GM18526 (cell line): Measurements from ENCODE around the gene IRS1.

Experiments used
- POLR2A ChIP-seq: IDR thresholded peaks from 3 replicates; pipeline ENCODE4 v1.6.1; 2011; ENCODE audit not compliant: insufficient read length; ENCODE audit errors: extremely low read depth

Gene IRS1

DNA sequence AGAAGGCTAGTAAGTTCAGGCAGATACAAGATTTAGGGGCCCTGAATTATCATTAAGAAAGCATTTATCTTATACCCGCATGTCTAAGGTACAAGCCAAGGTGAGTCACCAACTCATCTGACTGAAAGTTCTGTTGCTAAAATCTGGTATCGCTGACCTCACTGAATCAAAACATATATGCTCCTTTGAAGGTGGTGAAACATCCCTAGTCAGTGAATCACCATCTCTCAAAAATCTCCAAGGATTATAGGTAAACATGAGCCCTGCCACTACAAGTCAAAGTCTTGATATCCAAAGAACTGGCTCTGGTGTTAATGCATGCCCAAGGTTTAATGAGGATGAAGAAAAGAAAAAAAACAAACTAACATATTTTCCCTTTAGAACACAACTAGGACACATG is 43.5 kb downstream of the IRS1 start:
- TF ChIP-seq POLR2A, result no peak

DNA sequence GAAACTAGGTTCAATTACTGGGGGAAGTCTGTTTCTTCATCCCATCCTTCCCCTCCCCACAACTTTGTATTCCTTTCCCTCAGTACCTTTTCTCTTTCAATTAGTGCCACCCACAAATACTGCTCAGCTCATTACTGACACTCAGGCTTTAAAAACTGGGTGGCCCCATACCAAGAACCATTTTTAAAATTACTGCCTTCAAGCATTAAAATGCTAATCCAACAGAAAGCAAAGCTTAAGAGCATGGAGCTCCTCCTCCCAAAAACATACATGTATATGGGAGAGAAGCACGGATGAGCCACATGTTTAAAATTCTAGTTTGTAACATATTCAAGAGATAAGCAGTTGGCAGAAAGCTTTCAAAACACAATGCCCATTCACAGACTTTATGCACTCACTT is 44.0 kb downstream of the IRS1 start:
- no peak for TF ChIP-seq POLR2A

DNA sequence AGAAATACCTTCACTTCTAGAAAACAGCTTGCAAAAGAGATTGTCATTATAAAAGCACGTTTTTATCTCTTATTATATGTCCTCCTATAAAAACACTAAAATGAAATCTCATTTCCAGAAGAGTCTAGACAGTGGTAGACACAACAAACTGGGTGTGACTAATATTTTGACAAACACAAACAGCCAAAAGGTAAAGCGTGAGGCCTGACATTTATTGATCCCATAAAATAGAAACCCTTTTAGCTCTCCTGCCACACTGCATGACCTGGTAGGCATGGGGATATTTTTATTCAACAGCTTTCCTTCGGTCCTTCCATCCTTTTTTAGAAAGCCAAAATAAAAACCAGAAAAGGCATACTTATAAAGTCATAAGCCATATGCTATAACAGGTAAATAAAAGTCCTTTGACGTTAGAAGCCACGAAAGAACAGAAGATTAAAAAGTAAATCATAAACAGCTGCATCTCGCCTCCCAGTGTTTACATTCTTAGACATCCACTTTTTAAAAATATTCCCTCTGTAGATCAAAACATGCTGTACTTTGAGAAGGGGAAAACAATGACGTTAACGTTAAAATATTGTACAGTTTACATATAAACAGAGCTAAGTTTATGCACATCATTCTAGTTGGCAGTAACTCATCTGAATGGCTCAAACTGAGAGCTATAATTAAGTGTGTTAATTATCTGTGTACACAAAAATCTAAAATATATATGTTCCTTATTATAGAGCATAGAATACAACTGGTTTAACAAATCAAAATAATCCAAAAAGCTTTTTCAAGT is 44.6 kb downstream of the IRS1 start:
- TF ChIP-seq POLR2A, result no peak

DNA sequence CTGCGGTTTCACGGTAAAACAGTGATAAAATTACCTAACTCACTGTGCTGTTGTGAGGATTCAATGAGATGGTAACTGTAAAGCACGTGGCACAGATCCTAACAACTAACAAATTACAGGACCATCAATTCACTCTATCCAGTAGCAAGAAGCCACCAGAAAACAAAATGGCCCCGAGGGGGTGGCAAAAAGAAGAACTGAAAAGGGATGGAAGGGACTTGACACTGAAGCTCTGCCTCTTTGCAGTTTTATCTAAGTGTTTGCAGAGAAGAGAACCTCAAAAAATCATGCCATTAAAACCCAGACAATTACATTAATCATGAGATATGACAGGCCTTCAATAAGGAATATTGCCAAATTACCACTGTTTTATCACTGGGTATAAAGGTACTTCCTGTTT is 46.7 kb downstream of the IRS1 start:
- TF ChIP-seq POLR2A, result no peak

DNA sequence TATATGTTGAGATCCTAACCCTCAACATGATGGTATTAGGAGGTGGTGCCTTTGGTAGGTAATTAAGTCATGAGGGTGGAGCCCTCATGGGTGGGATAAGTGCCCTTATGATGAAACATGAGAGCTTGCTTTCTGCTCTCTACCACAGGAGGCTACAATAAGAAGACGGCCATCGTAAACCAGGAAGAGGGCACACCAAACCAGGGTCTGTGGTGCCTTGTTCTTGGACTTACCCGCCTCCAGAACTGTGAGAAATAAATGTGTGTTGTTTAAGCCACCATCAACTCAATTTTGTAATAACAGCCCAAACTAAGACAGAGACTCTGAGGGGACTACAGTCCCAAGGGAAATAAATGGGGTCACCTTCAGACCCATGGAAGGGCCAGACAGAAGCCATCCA is 52.3 kb downstream of the IRS1 start:
- no peak for TF ChIP-seq POLR2A

DNA sequence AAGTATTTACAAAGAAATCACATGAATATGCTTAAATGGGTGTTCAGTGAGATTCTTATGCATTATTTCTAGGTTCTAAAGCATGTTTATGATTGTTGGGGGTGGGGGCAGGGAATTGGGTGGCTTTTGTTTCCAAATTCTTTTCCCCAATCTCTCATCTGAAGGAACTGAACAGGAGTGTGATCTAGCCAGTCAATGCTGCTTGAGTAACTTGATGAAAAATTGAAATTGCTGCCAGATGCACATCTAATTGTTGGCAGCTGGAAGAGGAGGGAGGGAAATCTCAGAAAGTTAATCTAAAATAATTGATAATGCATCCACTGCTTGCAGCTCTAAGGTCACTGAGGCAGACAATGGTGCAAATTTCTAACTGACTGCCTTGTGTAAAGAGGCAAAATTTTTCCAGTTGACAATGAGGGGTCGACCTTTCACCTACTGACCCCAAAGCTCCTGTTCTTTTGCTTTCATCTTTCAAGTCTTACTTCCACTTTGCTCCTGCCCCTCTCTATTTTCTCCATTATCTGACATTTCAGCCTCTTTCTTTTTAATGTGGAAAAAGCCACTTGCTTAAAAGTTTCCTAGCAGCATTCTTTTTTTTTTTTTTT is 53.3 kb downstream of the IRS1 start:
- no peak for TF ChIP-seq POLR2A

DNA sequence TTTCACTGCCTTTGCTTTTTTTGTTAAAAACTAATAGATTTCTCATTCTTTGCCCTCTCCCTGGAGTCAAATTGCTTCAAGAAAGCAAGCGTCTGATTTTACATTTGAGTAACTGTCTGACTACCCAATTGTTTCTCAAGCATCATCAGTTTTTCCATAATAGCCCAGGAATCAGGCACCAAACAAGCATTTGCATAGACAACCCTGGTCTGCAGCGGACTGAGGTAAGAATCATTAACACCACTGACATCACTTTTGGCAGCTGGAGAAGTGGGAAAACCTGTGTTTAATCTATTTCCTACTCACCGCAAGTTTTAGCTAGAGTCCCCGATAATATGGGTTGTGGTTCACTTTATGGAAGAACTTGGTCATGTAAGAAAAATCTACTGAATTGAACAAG is 55.7 kb downstream of the IRS1 start:
- no peak for TF ChIP-seq POLR2A

DNA sequence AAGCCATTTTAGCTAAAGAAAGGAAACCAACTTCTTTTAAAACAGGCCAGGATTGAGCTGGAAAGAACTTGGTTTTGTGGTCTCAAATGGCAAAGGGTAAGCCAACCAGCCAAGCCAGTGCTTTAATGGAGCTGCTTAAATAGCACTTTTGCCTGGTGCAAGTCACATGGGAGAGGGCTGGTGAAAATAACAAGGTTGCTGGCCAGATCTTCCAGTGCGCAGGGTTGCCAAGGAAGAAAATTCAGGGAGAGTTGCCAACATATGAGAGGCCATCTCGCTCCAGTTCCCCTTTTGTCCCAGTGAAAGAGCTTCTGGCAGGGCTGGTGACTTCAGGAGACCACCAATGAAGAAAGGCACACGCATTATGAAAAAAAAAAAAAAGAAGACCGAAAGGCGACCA is 57.3 kb downstream of the IRS1 start:
- TF ChIP-seq POLR2A, result no peak

DNA sequence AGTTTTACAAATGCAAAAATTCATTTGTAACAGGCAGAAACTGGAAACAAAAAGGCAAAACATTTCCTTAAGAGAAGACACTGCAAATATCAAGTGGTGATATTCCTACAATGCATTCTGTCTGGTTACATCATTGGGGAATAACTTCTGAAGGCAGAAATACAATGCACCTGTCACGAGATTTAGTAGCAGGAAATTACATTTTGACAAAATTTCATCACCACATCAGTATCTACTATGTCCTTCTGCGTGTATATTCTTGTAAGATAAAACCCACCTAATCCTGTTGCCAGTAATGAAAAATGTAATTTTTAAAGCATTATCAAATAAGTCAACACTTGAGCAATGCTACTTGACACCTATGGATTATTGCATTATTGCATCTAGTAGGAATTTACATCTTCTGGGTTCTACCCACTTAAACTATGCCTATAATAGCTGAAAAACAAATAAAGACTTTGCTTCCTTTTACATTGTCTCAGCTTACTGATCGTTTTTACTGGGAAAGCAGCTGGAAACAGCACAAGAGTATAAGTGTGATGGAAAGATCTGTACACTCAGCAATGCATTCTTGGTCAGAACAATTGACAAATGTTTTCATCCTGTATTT is 59.5 kb downstream of the IRS1 start:
- no peak for TF ChIP-seq POLR2A

DNA sequence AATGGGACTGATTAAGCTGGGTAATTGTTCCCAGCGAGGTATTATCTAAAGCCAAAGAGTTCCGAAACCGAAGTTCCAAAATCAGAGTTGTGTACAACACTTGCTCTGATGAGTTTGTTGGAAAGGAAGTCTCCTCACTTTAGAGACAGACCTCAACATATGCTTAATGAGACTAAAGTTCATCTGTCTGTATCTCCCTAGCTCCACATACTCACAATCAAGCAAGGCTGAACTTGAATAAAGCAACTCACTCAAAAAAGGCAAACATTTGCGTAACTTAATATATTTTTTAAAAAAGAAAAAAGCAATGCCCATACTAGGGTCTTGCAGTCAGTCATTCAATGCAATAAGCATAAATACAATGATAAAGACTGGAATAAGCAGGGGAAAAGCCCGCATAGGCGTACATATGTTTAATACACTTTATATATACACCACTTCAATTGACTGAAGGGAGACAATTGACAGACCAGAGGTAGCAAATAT is 60.0 kb downstream of the IRS1 start:
- TF ChIP-seq POLR2A, result no peak

DNA sequence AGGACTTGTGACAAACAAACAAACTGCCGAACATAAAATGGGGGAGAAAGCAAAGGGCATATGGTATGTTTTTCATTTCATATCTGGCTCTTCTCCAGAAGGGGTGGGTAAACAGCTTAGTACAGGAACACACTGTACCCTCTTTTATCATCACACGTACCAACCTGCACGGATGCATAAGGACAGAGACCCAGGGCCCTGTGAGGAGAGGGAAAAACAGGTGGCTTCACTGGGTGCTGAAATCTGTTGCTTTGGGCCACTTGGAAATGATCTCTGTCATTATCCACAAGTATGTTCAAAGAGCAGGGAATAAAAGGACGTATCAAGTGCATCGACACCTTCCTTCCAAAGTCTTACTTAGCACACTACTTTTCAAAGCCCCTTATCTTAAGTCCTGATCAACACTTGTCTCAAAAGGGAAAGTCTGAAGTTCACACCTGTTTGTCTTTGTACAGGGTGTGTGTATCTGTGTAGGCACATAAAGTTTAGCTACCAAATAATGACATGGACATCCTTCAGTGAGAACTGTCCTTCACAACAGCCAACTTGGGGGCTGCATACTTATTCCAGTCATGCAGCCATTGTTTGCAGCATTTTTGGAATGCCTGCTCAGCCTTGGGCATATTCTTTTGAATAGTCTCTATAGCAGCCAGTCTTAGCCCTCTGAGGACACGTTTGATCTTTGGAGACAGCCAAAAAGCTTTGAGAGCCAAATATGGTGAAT is 60.6 kb downstream of the IRS1 start:
- no peak for TF ChIP-seq POLR2A

DNA sequence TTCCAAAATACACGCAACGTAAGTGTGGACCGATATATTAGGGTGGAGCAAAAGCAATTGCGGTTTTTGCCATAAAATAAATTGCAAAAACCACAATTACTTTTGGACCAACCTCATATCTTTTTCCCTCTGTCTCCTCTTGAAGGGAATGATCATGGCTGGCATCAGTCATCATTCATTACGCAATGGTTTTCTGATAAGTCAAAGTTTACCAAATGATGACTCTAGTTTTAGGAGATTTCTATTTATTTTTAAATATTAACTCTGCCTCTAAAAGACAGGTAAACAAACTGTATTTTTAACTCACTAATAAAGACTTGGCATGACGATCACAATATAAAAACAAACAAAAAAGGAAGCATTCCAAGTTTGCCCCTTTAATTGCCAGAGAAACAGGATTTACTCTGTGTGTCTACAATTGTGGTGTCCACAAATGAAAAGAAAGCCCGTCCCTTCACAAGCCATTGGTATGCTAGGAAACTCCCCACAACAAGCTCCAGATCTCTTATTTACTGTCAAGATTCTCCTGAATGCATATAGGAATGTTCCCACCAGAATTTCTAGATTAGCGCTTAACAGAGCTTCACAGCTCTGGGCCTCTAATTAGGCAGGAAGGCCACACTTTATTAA is 61.3 kb downstream of the IRS1 start:
- no peak for TF ChIP-seq POLR2A

DNA sequence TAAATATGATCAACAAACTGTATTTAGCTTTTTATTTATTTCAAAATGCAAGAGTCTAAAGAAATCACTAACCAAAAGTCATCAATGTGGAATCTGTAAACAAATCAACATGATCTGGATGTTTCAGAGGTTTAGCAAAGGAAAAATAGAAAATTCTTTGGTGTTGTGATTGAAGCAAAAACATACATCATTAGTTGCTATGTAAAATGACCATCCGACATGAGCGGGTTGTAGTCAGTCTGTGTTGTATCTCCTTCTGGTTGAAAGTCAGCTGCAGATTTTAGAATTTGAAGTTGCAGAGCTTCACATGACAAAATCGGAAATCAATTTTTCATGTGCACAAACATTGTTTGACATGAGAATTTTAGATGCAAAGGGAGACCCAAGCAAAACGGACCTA is 63.2 kb downstream of the IRS1 start:
- no peak for TF ChIP-seq POLR2A

DNA sequence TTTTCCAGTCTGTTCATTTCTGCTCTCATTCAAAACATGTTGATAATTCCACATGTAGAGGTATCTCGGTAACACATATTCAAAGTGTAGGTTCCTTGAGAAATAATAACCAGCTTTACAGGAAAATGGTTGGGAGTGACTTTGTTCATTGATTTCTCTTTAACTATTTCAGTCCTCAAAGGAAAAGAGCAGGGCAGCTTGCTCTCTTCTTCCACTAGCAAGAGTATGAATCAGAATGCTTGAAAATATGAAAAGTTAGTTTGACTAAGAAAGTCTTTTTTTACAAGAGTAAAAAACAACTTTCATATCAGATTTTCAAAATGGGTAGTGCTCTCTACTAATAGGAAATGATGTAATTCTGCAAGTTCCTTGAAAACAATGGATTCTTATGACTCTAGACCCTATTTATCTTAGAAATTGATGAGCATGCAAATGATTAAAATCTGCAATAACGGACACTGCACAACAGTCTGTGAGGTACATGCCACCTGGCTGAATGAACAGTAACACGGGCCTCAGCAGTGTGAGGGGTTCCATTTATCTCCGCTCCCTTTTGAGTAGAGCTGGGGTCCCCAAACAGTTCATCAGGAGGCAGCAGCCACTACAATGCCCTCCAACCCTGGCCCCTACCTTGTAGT is 65.6 kb downstream of the IRS1 start:
- no peak for TF ChIP-seq POLR2A
